B cell (primary cell): ENCODE results near the gene FOXO4.

Experiments
- CTCF ChIP-seq: fragments of 200-600 bp; IDR thresholded peaks from one replicate; pipeline ENCODE4 v1.8.0; 2022; ENCODE audit warnings: antibody characterized with exemption, mild to moderate bottlenecking
- EZH2 ChIP-seq: IDR thresholded peaks from 2 replicates; pipeline ENCODE4 v1.6.1; 2012; ENCODE audit warnings: borderline replicate concordance, low read depth, mild to moderate bottlenecking, moderate library complexity, low read length; ENCODE audit not compliant: insufficient read depth, poor library complexity, severe bottlenecking

- peak; percentile 77 for TF ChIP-seq CTCF
- TF ChIP-seq EZH2: no peak
These were observed 33.5 kb downstream of the FOXO4 start for GRCh38 chrX:71128915-71129765.
